HG03039 (cell line): ENCODE measurements around the gene TMCO1.
"Not testable (repeated sequence)": the region's sequence is repeated elsewhere in the genome, so short reads cannot be mapped to it uniquely, and the experiment has no call there.

Experiments used
- ATAC-seq: cut with Tn5 transposase; IDR thresholded peaks from one replicate; pipeline ENCODE4 v1.9.1; 2021; ENCODE audit warnings: mild to moderate bottlenecking, moderate library complexity; ENCODE audit not compliant: unreplicated experiment

TMCO1 gene

GRCh38 chr1:165688046-165688445 lies 80.6 kb downstream of the TMCO1 start:
- no peak for ATAC-seq

GRCh38 chr1:165686971-165687433 lies 81.7 kb downstream of the TMCO1 start:
- no peak for ATAC-seq

GRCh38 chr1:165686121-165686970 lies 82.3 kb downstream of the TMCO1 start:
- ATAC-seq = no peak

GRCh38 chr1:165683848-165684485 lies 84.7 kb downstream of the TMCO1 start:
- no peak for ATAC-seq

GRCh38 chr1:165680773-165681172 lies 87.9 kb downstream of the TMCO1 start:
- not testable (repeated sequence) for ATAC-seq

- ATAC-seq = no peak
Observed at GRCh38 chr1:165680303-165680702, 88.4 kb downstream of the TMCO1 start.

GRCh38 chr1:165679282-165680036 lies 89.2 kb downstream of the TMCO1 start:
- ATAC-seq = no peak

- no peak for ATAC-seq
Observed at GRCh38 chr1:165678509-165678908, 90.2 kb downstream of the TMCO1 start.
